ENCODE measurements around the gene GUCY2D. TPM values are rescaled to one million over a fixed set of nuclear protein-coding genes. Genes with fewer than 3 reads are reported as not detected.

The GUCY2D gene
- total RNA-seq, 4 donors from 2014 or later, result not detected

DNA sequence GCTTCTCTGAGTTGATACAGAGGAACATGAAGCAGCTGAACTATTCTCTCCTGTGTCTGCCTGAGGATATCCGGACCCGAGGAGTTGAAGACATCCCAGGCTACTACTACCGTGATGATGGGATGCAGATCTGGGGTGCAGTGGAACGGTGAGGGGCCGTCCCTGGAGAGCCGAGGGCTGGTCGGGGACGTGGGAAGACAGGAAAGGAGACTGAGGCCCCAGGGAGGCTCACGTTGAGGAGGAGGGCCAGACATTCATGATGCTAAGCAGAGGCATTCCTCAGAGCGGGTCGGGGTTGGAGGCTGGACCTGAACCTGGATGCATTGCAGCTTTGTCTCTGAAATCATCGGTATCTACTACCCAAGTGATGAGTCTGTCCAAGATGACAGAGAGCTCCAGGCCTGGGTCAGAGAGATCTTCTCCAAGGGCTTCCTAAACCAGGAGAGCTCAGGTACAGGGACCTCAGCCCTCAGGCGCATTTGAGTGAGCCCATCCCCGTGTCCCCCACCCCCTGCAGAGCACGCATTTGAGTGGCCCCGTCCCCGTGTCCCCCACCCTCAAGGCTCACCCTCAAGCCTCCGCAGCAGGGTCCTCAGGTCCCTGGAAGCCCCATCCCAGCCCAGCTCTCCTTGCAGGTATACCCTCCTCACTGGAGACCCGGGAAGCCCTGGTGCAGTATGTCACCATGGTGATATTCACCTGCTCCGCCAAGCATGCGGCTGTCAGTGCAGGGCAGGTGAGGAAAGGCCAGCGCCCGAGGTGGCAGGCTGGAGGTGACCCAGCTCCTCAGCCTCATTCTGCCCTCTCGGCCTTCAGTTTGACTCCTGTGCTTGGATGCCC lies 44.7 kb downstream of the GUCY2D start:
- TF ChIP-seq CTCF (IDR thresholded peaks at IDR 0.05) (no peak), POLR2AphosphoS5 (IDR thresholded peaks at IDR 0.05) (no peak), EP300 (IDR thresholded peaks at IDR 0.05) (no peak), POLR2A (IDR thresholded peaks at IDR 0.05) (no peak)
- 76% methylated on average over 8 of the region's 24 CpGs for WGBS
- H3K4me3 ChIP-seq, result no peak overlapping the region
- H3K4me1 ChIP-seq, result no peaks in the 10 kb centered on the region
- H3K27me3 ChIP-seq, result peaks cover 14% of the 10 kb centered on the region
- H3K27ac ChIP-seq, result no peak overlapping the region
- DNase-seq (ENCODE audit: low spot score in 2 of 2), result peak in 1 of 2 donors; percentile 72
- H3K9me3 ChIP-seq, result no peaks in the 10 kb centered on the region
- H3K36me3 ChIP-seq, result no peaks in the 10 kb centered on the region

DNA sequence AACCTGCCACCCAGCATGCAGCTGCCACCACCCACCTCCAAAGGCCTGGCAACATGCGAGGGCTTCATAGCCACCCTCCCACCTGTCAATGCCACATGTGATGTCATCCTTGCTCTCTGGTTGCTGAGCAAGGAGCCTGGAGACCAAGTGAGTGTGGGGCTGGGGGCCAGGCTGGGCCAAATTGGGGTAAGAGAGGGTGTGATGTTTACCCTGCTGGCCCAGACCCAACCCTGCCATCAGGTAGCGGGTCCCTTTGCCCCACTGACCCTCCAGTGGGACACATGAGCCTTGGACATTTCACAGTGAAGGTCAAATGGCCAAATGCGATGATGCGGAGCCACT lies 45.3 kb downstream of the GUCY2D start:
- Histone ChIP-seq H3K4me1 (no peaks in the 10 kb centered on the region), H3K9me3 (no peaks in the 10 kb centered on the region), H3K36me3 (no peaks in the 10 kb centered on the region), H3K4me3 (no peak overlapping the region), H3K27me3 (peaks cover 14% of the 10 kb centered on the region), H3K27ac (no peak overlapping the region)
- TF ChIP-seq POLR2AphosphoS5 (IDR thresholded peaks at IDR 0.05) (no peak), CTCF (IDR thresholded peaks at IDR 0.05) (no peak), EP300 (IDR thresholded peaks at IDR 0.05) (no peak), POLR2A (IDR thresholded peaks at IDR 0.05) (no peak)
- 100% methylated on average over 2 of the region's 4 CpGs for WGBS
- peak in 1 of 2 donors; percentile 52 for DNase-seq (ENCODE audit: low spot score in 2 of 2)

DNA sequence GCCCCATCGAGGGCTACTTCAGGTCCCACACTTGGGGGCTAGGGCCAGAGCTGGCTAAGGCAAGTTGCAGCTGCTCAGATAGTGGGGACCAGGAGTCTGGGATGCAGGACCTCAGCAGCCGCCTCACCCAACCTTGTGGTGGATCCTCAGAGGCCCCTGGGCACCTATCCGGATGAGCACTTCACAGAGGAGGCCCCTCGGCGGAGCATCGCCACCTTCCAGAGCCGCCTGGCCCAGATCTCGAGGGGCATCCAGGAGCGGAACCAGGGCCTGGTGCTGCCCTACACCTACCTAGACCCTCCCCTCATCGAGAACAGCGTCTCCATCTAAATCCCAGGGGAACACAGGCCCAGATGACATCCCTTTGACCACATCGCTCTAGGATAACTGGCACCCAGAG lies 45.8 kb downstream of the GUCY2D start:
- peaks cover 14% of the 10 kb centered on the region for H3K27me3 ChIP-seq
- no peaks in the 10 kb centered on the region for H3K36me3 ChIP-seq
- no peaks in the 10 kb centered on the region for H3K9me3 ChIP-seq
- no peaks in the 10 kb centered on the region for H3K4me1 ChIP-seq
- peak; percentile 20 to 72 for DNase-seq (ENCODE audit: low spot score in 2 of 2)
- H3K27ac ChIP-seq, result no peak overlapping the region
- TF ChIP-seq POLR2A (IDR thresholded peaks at IDR 0.05) (no peak), CTCF (IDR thresholded peaks at IDR 0.05) (no peak), EP300 (IDR thresholded peaks at IDR 0.05) (no peak), POLR2AphosphoS5 (IDR thresholded peaks at IDR 0.05) (no peak)
- WGBS, result 87% methylated on average over 6 of the region's 12 CpGs
- H3K4me3 ChIP-seq, result no peak overlapping the region

DNA sequence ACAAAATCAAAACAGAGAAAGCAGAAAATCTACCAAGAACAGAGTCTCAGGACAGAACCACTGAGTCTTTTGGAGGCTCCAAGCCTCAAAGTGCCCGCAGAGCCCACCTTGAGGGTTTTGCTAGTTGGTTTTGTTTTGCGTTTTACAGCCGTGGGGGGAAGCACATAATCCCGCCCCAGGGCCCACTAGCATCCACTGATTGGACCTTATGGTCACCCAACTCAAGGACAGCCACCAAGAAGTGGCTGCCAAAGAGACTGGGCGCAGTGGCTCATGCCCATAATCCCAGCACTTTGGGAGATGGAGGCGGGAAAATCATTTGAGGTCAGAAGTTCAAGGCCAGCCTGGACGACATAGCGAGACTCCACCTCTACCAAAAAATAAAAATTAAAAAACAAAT lies 46.3 kb downstream of the GUCY2D start:
- WGBS, result 87% methylated on average over 8 of the region's 8 CpGs
- Histone ChIP-seq H3K9me3 (no peaks in the 10 kb centered on the region), H3K36me3 (no peaks in the 10 kb centered on the region), H3K4me1 (no peaks in the 10 kb centered on the region), H3K4me3 (no peak overlapping the region), H3K27me3 (peaks cover 14% of the 10 kb centered on the region), H3K27ac (no peak overlapping the region)
- DNase-seq (ENCODE audit: low spot score in 2 of 2), result peak in 1 of 2 donors; percentile 48
- TF ChIP-seq EP300 (IDR thresholded peaks at IDR 0.05), result no peak
- no peak for TF ChIP-seq CTCF (IDR thresholded peaks at IDR 0.05)
- TF ChIP-seq POLR2AphosphoS5 (IDR thresholded peaks at IDR 0.05), result no peak
- TF ChIP-seq POLR2A (IDR thresholded peaks at IDR 0.05), result no peak

- TF ChIP-seq EP300 (IDR thresholded peaks at IDR 0.05) (no peak), POLR2AphosphoS5 (IDR thresholded peaks at IDR 0.05) (no peak), POLR2A (IDR thresholded peaks at IDR 0.05) (no peak), CTCF (IDR thresholded peaks at IDR 0.05) (no peak)
- DNase-seq (ENCODE audit: low spot score in 2 of 2), result peak in 1 of 2 donors; percentile 61
- no peak overlapping the region for H3K27ac ChIP-seq
- WGBS, result 79% methylated on average over 7 of the region's 7 CpGs
- peaks cover 8% of the 10 kb centered on the region for H3K27me3 ChIP-seq
- H3K4me1 ChIP-seq, result peaks cover 6% of the 10 kb centered on the region
- no peaks in the 10 kb centered on the region for H3K36me3 ChIP-seq
- no peak overlapping the region for H3K4me3 ChIP-seq
- no peaks in the 10 kb centered on the region for H3K9me3 ChIP-seq
Observed at GRCh38 chr17:8051831-8052230, 49.4 kb downstream of the GUCY2D start.

All from suprapubic skin (tissue), 4 donors.